CD4-positive, alpha-beta T cell (primary cell): ENCODE results near the gene TM4SF4. TPM values are rescaled to one million over a fixed set of nuclear protein-coding genes. Genes with fewer than 3 reads are reported as not detected.

Experiments
- ATAC-seq: fragments of 200-7000 bp; cut with Tn5 transposase; one replicate; pipeline ENCODE4 v1.10.0; 2022; ENCODE audit warnings: mild to moderate bottlenecking; ENCODE audit not compliant: poor library complexity
- CTCF ChIA-PET: fragments of 350-600 bp; sonication (Branson Sonifier 250); formaldehyde crosslinking; loops from one replicate; lab custom pipeline; 2021; ENCODE audit warnings: antibody characterized with exemption, inconsistent platforms; lab: Charles Lee
- POLR2A ChIA-PET: fragments of 350-600 bp; sonication (Branson Sonifier 250); formaldehyde crosslinking; loops from one replicate; lab custom pipeline; 2021; ENCODE audit warnings: antibody characterized with exemption, inconsistent platforms; lab: Charles Lee
- DNase-seq, 14 experiments: peaks; one replicate each; pipeline ENCODE4 v3.0.0-alpha.2; 2013 to 2020; ENCODE audit warnings: mixed read lengths in 2 of 14
- H3K27ac ChIP-seq, 2 donors: one replicate each; pipeline versions ENCODE4 v1.5.1 to v1.7.0; 2013; ENCODE audit warnings: low read length in 2 of 2, low read depth in 1 of 2, mild to moderate bottlenecking in 1 of 2
- H3K27me3 ChIP-seq, 2 experiments: 1 replicate in 1 of 2; 2 replicates in 1 of 2; pipeline versions ENCODE4 v1.6.1 to v1.7.0; 2013; ENCODE audit warnings: low read length in 2 of 2, control low read depth in 1 of 2, mild to moderate bottlenecking in 1 of 2, moderate library complexity in 1 of 2; ENCODE audit not compliant: insufficient read depth in 2 of 2, control insufficient read depth in 1 of 2
- H3K36me3 ChIP-seq: one replicate; pipeline ENCODE4 v1.6.1; 2013; ENCODE audit warnings: low read length, control low read depth; ENCODE audit not compliant: insufficient read depth
- H3K4me1 ChIP-seq: one replicate; pipeline ENCODE4 v1.6.1; 2013; ENCODE audit warnings: low read length, control low read depth; ENCODE audit not compliant: insufficient read depth
- H3K4me3 ChIP-seq: one replicate; pipeline ENCODE4 v1.5.1; 2013; ENCODE audit warnings: mild to moderate bottlenecking, low read length, moderate library complexity
- H3K9me3 ChIP-seq, 2 experiments: 1 replicate in 1 of 2; 2 replicates in 1 of 2; pipeline versions ENCODE4 v1.6.1 to v1.7.0; 2013; ENCODE audit warnings: low read length in 2 of 2, mild to moderate bottlenecking in 2 of 2, control low read depth in 1 of 2, moderate library complexity in 1 of 2; ENCODE audit not compliant: control insufficient read depth in 1 of 2, insufficient read depth in 1 of 2
- H3K27ac Mint-ChIP-seq: one replicate; pipeline ENCODE4 v1.8.0; 2020; ENCODE audit warnings: mixed read lengths
- H3K27me3 Mint-ChIP-seq: one replicate; pipeline ENCODE4 v1.8.0; 2021; ENCODE audit warnings: mixed read lengths
- H3K36me3 Mint-ChIP-seq: one replicate; pipeline ENCODE4 v1.8.0; 2021; ENCODE audit warnings: low read depth, mixed read lengths
- H3K4me1 Mint-ChIP-seq: one replicate; pipeline ENCODE4 v1.8.0; 2021; ENCODE audit warnings: low read depth, mixed read lengths
- H3K4me3 Mint-ChIP-seq: one replicate; pipeline ENCODE4 v1.8.0; 2020; ENCODE audit warnings: mild to moderate bottlenecking, mixed read lengths
- H3K9me3 Mint-ChIP-seq: one replicate; pipeline ENCODE4 v1.8.0; 2020; ENCODE audit warnings: mixed read lengths
- intact Hi-C, 2 experiments: fragments of 100-400 bp; cut with DNase I in 1 of 2; cut with micrococcal nuclease in 1 of 2; formaldehyde crosslinking; loops; one replicate each; pipeline versions ENCODE4 v1.15.1 to v1.9.0; 2023 to 2025; cut with DNase I, micrococcal nuclease
- total RNA-seq, 174 experiments: library from RNA in 2 of 174; stranded (reverse) in 2 of 174; gene quantifications; one replicate each; pipeline ENCODE4 v1.2.3 and lab custom pipeline; 2021 to 2026
- TF ChIP-seq, protein P1 (sequence below): fragments of 200-600 bp; IDR thresholded peaks from one replicate; pipeline ENCODE4 v1.8.0; 2022; ENCODE audit warnings: antibody characterized with exemption, mild to moderate bottlenecking

TM4SF4 gene
- total RNA-seq, 2 experiments from 2014 or later = not detected

DNA sequence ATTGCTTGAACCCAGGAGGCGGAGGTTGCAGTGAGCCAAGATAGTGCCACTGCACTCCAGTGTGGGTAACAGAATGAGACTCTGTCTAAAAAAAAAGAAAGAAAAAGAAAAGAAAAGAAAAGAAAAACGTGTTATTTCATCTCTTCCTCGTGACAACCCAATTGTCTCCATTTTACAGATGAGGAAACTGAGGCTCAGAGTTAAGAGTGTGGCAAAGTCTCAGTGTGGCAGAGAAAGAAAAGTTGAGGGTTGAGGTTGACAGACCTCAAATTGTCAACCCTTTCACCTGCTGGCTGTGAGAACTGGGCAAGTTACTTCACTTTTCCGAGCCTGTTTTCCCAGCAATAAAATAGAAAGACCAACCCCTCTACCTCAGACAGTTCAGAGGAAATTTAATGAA lies 59.6 kb downstream of the TM4SF4 start:
- CTCF ChIA-PET = no interaction called here
- H3K4me3 Mint-ChIP-seq = no peak overlapping the region
- POLR2A ChIA-PET = no interaction called here
- H3K36me3 Mint-ChIP-seq = no peaks in the 10 kb centered on the region
- no peak overlapping the region for H3K27ac Mint-ChIP-seq
- intact Hi-C loops = no loop called here
- H3K9me3 ChIP-seq = no peaks in the 10 kb centered on the region
- H3K36me3 ChIP-seq = no peaks in the 10 kb centered on the region
- no peaks in the 10 kb centered on the region for H3K27me3 ChIP-seq
- no peaks in the 10 kb centered on the region for H3K9me3 Mint-ChIP-seq
- H3K27ac ChIP-seq = no peak overlapping the region
- no peaks in the 10 kb centered on the region for H3K4me1 Mint-ChIP-seq
- no peaks in the 10 kb centered on the region for H3K27me3 Mint-ChIP-seq
- H3K4me1 ChIP-seq = no peaks in the 10 kb centered on the region
- ATAC-seq (no peak), DNase-seq (no peak)
- H3K4me3 ChIP-seq = no peak overlapping the region
- TF ChIP-seq, protein P1, sequence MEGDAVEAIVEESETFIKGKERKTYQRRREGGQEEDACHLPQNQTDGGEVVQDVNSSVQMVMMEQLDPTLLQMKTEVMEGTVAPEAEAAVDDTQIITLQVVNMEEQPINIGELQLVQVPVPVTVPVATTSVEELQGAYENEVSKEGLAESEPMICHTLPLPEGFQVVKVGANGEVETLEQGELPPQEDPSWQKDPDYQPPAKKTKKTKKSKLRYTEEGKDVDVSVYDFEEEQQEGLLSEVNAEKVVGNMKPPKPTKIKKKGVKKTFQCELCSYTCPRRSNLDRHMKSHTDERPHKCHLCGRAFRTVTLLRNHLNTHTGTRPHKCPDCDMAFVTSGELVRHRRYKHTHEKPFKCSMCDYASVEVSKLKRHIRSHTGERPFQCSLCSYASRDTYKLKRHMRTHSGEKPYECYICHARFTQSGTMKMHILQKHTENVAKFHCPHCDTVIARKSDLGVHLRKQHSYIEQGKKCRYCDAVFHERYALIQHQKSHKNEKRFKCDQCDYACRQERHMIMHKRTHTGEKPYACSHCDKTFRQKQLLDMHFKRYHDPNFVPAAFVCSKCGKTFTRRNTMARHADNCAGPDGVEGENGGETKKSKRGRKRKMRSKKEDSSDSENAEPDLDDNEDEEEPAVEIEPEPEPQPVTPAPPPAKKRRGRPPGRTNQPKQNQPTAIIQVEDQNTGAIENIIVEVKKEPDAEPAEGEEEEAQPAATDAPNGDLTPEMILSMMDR = no peak

DNA sequence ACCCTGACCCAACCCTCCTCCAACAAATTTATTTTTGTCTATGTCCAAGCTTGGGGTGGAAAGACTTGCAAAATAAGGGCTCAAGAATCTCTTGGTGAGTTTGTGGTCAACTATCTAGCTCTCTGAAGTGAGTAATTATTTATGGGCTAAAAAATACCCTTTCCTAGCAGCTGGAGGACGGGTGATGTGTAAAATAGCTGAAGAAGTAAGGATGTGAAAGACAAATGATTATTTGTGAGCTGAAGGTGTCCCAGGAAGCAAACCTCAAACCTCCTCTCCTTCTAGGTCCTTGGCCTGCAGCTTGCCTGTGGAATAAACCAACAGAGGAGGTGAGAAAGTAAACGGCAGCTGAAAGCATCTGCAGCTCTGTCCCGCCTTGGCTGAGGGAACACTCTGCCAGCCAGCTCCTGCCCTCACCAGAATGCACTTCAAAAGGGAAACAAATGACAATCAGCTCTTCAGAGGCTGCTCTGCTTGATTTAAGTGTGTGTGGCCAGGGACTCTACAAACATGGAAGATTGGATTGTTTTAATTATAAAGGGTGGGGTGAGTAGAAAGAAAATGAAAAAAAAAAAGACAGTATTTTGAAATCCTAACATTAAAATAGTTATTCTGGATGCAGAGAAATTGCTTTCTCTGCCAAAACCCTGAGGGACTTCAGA lies 60.3 kb downstream of the TM4SF4 start:
- intact Hi-C loops = no loop called here
- no peak overlapping the region for H3K4me3 Mint-ChIP-seq
- ATAC-seq (no peak), DNase-seq (no peak)
- H3K9me3 Mint-ChIP-seq = no peaks in the 10 kb centered on the region
- CTCF ChIA-PET = no interaction called here
- no peaks in the 10 kb centered on the region for H3K27me3 ChIP-seq
- H3K27ac Mint-ChIP-seq = no peak overlapping the region
- no peaks in the 10 kb centered on the region for H3K36me3 Mint-ChIP-seq
- H3K4me1 ChIP-seq = no peaks in the 10 kb centered on the region
- H3K27ac ChIP-seq = no peak overlapping the region
- H3K4me1 Mint-ChIP-seq = no peaks in the 10 kb centered on the region
- H3K4me3 ChIP-seq = no peak overlapping the region
- TF ChIP-seq, protein P1 = no peak
- POLR2A ChIA-PET = no interaction called here
- H3K9me3 ChIP-seq = no peaks in the 10 kb centered on the region
- no peaks in the 10 kb centered on the region for H3K36me3 ChIP-seq
- no peaks in the 10 kb centered on the region for H3K27me3 Mint-ChIP-seq

DNA sequence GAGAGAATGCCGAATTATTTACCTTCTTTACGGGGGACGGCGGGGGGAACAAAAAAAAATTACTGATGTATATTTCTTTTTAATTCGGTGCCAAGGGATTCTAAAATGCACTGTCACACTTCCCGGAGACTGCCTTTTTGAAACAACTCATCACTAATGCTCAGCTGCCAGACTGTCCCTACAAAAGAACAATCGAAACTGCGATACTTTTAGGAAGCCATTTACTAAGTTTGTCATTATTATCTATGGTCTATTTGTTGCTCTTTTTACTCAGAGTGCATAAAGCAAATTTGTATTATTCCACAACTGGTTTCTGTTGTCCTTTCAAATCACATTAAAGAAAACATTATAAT lies 60.8 kb downstream of the TM4SF4 start:
- TF ChIP-seq, protein P1 = no peak
- Mint-ChIP-seq H3K9me3 (no peaks in the 10 kb centered on the region), H3K4me1 (no peaks in the 10 kb centered on the region), H3K4me3 (no peak overlapping the region), H3K27ac (no peak overlapping the region), H3K36me3 (no peaks in the 10 kb centered on the region), H3K27me3 (no peaks in the 10 kb centered on the region)
- intact Hi-C loops = no loop called here
- Histone ChIP-seq H3K4me1 (no peaks in the 10 kb centered on the region), H3K36me3 (no peaks in the 10 kb centered on the region), H3K27me3 (no peaks in the 10 kb centered on the region), H3K27ac (no peak overlapping the region), H3K4me3 (no peak overlapping the region), H3K9me3 (no peaks in the 10 kb centered on the region)
- CTCF ChIA-PET = no interaction called here
- POLR2A ChIA-PET = no interaction called here
- DNase-seq = no peak
- ATAC-seq = no peak
